K562 (cell line): ENCODE results near the gene TMEM181.

Experiments used
- CTCF ChIP-seq, 3 experiments: IDR thresholded peaks in 2 of 3; conservative IDR thresholded peaks in 1 of 3; 2 replicates each; pipeline ENCODE4 v1.5.1; 2011 to 2012; ENCODE audit warnings: low read length in 3 of 3, mild to moderate bottlenecking in 3 of 3, control low read depth in 2 of 3, improper control_type of control experiment in 1 of 3, inconsistent platforms in 1 of 3, low read depth in 1 of 3, mixed read lengths in 1 of 3, moderate library complexity in 1 of 3; ENCODE audit not compliant: insufficient read depth in 2 of 3
- EP300 ChIP-seq: IDR thresholded peaks from 2 replicates; pipeline ENCODE4 v1.6.1; 2012; ENCODE audit warnings: low read length, improper control_type of control experiment
- FOXK2 ChIP-seq, 2 experiments: fragments of 450-650 bp; IDR thresholded peaks in 1 of 2; conservative IDR thresholded peaks in 1 of 2; 2 replicates each; pipeline ENCODE4 v1.6.1; 2016; ENCODE audit warnings: low read depth in 2 of 2, mild to moderate bottlenecking in 1 of 2
- GABPA ChIP-seq: fragments of 200-800 bp; sonication (Bioruptor generic); conservative IDR thresholded peaks from 2 replicates; pipeline ENCODE4 v1.6.1; 2016; ENCODE audit warnings: low read depth, missing genetic modification characterization, missing compliant biosample characterization
- JUND ChIP-seq, 2 experiments: IDR thresholded peaks; 2 replicates in 1 of 2; 3 replicates in 1 of 2; pipeline ENCODE4 v1.6.1; 2011; ENCODE audit warnings: borderline replicate concordance in 2 of 2, low read depth in 2 of 2, low read length in 2 of 2, improper control_type of control experiment in 1 of 2, missing biosample characterization in 1 of 2, missing genetic modification characterization in 1 of 2, missing genetic modification reagents in 1 of 2
- KDM1A ChIP-seq, 2 experiments: fragments of 450-650 bp; IDR thresholded peaks; 2 replicates each; pipeline ENCODE4 v1.6.1; 2016; ENCODE audit warnings: mild to moderate bottlenecking in 2 of 2
- MXI1 ChIP-seq: IDR thresholded peaks from 2 replicates; pipeline ENCODE4 v1.6.1; 2011; ENCODE audit warnings: low read depth, mild to moderate bottlenecking, improper control_type of control experiment, low read length
- NFATC3 ChIP-seq: fragments of 450-650 bp; IDR thresholded peaks from 2 replicates; pipeline ENCODE4 v1.6.1; 2017; ENCODE audit warnings: mild to moderate bottlenecking
- PCBP2 ChIP-seq: fragments of 200-400 bp; formaldehyde crosslinking; IDR thresholded peaks from 2 replicates; pipeline ENCODE4 v1.6.1; 2018; ENCODE audit warnings: low read length, low read depth, mild to moderate bottlenecking, moderate library complexity; ENCODE audit not compliant: poor library complexity, severe bottlenecking
- TEAD4 ChIP-seq, 2 experiments: sonication (generic) in 1 of 2; formaldehyde crosslinking in 1 of 2; IDR thresholded peaks; 2 replicates each; pipeline versions ENCODE4 v1.6.1 to v1.8.0; 2012 to 2022; ENCODE audit warnings: borderline replicate concordance in 1 of 2, inconsistent platforms in 1 of 2, low read length in 1 of 2, mild to moderate bottlenecking in 1 of 2, missing genetic modification reagents in 1 of 2
- USF2 ChIP-seq: sonication (generic); formaldehyde crosslinking; IDR thresholded peaks from 2 replicates; pipeline ENCODE4 v1.5.0; 2020; ENCODE audit warnings: missing genetic modification reagents
- ZNF143 ChIP-seq: sonication (generic); formaldehyde crosslinking; IDR thresholded peaks from 2 replicates; pipeline ENCODE4 v1.9.0; 2022; ENCODE audit warnings: mild to moderate bottlenecking, missing genetic modification reagents
- ZNF316 ChIP-seq: fragments of 450-650 bp; IDR thresholded peaks from 2 replicates; pipeline ENCODE4 v1.6.1; 2016
- ZNF644 ChIP-seq: fragments of 200-800 bp; sonication (Bioruptor generic); IDR thresholded peaks from 2 replicates; pipeline ENCODE4 v1.6.1; 2016; ENCODE audit warnings: low read depth, missing genetic modification characterization, missing compliant biosample characterization

GRCh38 chr6:158531970-158532369 lies 27.9 kb upstream of the TMEM181 start:
- TF ChIP-seq KDM1A (IDR thresholded peaks at IDR 0.05) (no peak), PCBP2 (no peak), ZNF644 (tag) (no peak), MXI1 (no peak), TEAD4 (IDR thresholded peaks at IDR 0.05; ENCODE audit: low read length) (no peak), TEAD4 (CRISPR knock-in tag; IDR thresholded peaks at IDR 0.05; ENCODE audit: borderline replicate concordance) (no peak), CTCF (IDR thresholded peaks at IDR 0.05 in 2 of 3, conservative IDR thresholded peaks at IDR 0.05 in 1 of 3; ENCODE audit: insufficient read depth in 2 of 3, low read depth in 1 of 3, low read length in 3 of 3) (no peak), ZNF143 (no peak), JUND (IDR thresholded peaks at IDR 0.05; ENCODE audit: borderline replicate concordance, low read depth, low read length) (no peak), JUND (tag; IDR thresholded peaks at IDR 0.05; ENCODE audit: borderline replicate concordance, low read depth, low read length) (no peak), NFATC3 (no peak), USF2 (CRISPR knock-in tag) (no peak), ZNF316 (no peak), GABPA (tag) (no peak), FOXK2 (conservative IDR thresholded peaks at IDR 0.05 in 1 of 2, IDR thresholded peaks at IDR 0.05 in 1 of 2; ENCODE audit: low read depth in 2 of 2) (no peak), EP300 (no peak)
